Measurements from ENCODE around the gene PTPRZ1.

DNA sequence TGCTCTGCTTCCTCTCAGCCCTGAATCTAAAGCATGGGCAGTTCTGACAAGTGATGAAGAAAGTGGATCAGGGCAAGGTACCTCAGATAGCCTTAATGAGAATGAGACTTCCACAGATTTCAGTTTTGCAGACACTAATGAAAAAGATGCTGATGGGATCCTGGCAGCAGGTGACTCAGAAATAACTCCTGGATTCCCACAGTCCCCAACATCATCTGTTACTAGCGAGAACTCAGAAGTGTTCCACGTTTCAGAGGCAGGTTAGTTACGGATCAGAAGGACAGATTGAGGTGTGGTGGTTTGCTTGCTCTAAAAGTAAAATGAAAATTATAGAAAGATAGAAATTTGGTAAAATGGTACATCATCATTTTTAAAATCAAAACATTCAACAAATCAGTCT is 140.7 kb downstream of the PTPRZ1 start:
- TF ChIP-seq, protein P1, sequence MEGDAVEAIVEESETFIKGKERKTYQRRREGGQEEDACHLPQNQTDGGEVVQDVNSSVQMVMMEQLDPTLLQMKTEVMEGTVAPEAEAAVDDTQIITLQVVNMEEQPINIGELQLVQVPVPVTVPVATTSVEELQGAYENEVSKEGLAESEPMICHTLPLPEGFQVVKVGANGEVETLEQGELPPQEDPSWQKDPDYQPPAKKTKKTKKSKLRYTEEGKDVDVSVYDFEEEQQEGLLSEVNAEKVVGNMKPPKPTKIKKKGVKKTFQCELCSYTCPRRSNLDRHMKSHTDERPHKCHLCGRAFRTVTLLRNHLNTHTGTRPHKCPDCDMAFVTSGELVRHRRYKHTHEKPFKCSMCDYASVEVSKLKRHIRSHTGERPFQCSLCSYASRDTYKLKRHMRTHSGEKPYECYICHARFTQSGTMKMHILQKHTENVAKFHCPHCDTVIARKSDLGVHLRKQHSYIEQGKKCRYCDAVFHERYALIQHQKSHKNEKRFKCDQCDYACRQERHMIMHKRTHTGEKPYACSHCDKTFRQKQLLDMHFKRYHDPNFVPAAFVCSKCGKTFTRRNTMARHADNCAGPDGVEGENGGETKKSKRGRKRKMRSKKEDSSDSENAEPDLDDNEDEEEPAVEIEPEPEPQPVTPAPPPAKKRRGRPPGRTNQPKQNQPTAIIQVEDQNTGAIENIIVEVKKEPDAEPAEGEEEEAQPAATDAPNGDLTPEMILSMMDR (IDR thresholded peaks at IDR 0.05; ENCODE audit: low read depth, low read length), result no peak
- TF ChIP-seq EZH2phosphoT487 (IDR thresholded peaks at IDR 0.05; ENCODE audit: low read depth), result no peak

Measured in OCI-LY3 (cell line).